KOPT-K1 (cell line): Measurements from ENCODE around the gene RTRAF.

Experiments used
- H3K27ac ChIP-seq: fragments of 200-600 bp; sonication (generic); 2 replicates; pipeline ENCODE4 v1.5.1; 2016; ENCODE audit warnings: antibody characterized with exemption, mild to moderate bottlenecking, low read depth, low read length; ENCODE audit not compliant: poor library complexity, severe bottlenecking
- H3K36me3 ChIP-seq: fragments of 200-600 bp; sonication (generic); 2 replicates; pipeline ENCODE4 v1.5.1; 2017; ENCODE audit warnings: antibody characterized with exemption, mild to moderate bottlenecking, low read length, moderate library complexity; ENCODE audit not compliant: insufficient read depth
- H3K9me3 ChIP-seq: fragments of 200-600 bp; sonication (generic); 2 replicates; pipeline ENCODE4 v1.5.1; 2017; ENCODE audit warnings: antibody characterized with exemption, low read length, mild to moderate bottlenecking; ENCODE audit not compliant: insufficient read depth, poor library complexity, severe bottlenecking

Gene RTRAF

DNA sequence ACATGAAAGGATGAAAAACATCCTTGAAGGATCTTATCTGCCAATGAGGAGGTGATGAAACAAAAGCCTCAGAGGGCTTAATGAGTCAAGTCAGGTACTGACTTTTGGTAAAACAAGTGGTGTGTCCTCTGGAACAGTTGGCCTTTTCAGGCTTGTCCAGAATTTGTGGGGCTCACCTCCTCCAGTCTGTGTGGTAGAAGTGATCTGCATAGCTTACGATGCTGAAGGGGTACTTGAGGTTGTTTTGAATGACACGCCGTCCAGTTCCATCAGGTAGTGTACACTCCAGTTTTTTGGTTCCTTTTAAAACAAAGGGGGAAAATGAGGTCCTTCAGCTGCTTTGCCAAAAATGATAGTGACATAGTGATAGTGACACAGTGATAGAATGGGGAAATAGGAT lies 17.0 kb downstream of the RTRAF start:
- peaks cover 100% of the 10 kb centered on the region for H3K36me3 ChIP-seq
- no peaks in the 10 kb centered on the region for H3K9me3 ChIP-seq
- H3K27ac ChIP-seq, result no peak overlapping the region

DNA sequence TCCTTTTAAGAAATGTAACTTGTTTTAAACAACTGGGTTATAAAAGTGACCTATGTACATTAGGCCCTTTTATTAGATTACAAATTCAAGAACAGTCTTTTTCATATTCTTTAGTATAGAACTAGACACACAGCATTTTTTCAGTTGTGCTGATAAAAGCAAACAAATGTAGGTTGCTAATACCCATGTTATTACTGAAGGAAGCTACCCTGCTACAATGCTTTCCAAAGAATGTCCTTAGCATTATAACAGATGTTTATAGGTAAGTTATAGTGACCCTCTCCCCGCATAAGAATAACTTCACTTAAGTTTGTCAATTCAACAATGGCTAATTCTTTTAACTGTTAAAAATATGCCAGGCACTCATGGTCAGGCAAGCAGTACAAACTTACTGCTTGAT lies 17.9 kb downstream of the RTRAF start:
- peaks cover 100% of the 10 kb centered on the region for H3K36me3 ChIP-seq
- no peaks in the 10 kb centered on the region for H3K9me3 ChIP-seq
- H3K27ac ChIP-seq, result no peak overlapping the region

- peaks cover 98% of the 10 kb centered on the region for H3K36me3 ChIP-seq
Measured at GRCh38 chr14:52007637-52008036, 18.3 kb downstream of the RTRAF start.

GRCh38 chr14:52008136-52008535 lies 18.8 kb downstream of the RTRAF start:
- Histone ChIP-seq H3K36me3 (peaks cover 98% of the 10 kb centered on the region), H3K9me3 (no peaks in the 10 kb centered on the region), H3K27ac (no peak overlapping the region)

More at GRCh38 chr14:52007637-52008036, 18.3 kb downstream of the RTRAF start:
- no peak overlapping the region for H3K27ac ChIP-seq
- H3K9me3 ChIP-seq, result no peaks in the 10 kb centered on the region

- no peak overlapping the region for H3K27ac ChIP-seq
- no peaks in the 10 kb centered on the region for H3K9me3 ChIP-seq
- H3K36me3 ChIP-seq, result peaks cover 91% of the 10 kb centered on the region
Measured at GRCh38 chr14:52010173-52010693, 20.9 kb downstream of the RTRAF start.

GRCh38 chr14:52011523-52011922 lies 22.2 kb downstream of the RTRAF start:
- Histone ChIP-seq H3K27ac (no peak overlapping the region), H3K36me3 (peaks cover 78% of the 10 kb centered on the region), H3K9me3 (no peaks in the 10 kb centered on the region)

GRCh38 chr14:52012635-52013034 lies 23.3 kb downstream of the RTRAF start:
- H3K9me3 ChIP-seq, result no peaks in the 10 kb centered on the region
- H3K36me3 ChIP-seq, result peaks cover 67% of the 10 kb centered on the region
- no peak overlapping the region for H3K27ac ChIP-seq

DNA sequence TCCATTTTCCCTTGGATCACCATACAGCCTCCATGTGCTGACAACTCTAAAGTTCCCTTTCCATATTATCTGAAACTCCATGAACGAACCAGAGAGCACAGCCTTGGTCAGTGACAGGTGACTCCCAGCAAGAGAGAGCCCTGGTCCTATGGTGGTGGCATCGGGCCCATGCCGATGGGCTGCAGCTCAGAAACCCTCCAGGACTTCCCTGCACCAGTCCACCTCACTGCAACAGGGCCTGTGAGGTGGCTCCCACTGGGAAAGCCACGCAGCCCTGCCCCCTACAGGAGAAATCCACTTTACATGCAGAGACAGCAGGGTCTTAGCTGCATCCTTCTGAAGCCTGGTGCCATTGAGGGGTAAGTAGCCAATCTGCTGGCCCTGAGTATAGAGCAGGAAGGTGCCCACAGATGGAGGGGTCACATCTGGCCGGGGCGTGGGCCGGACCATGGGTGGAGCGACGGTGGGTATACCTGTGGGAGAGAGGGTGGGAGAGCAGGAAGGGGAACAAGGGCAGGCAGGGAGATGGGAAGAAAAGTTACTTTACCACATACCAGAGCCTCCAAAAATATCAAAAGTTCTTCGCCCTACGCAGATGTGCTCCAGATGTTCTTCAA lies 24.7 kb downstream of the RTRAF start:
- Histone ChIP-seq H3K27ac (no peak overlapping the region), H3K9me3 (no peaks in the 10 kb centered on the region), H3K36me3 (peaks cover 53% of the 10 kb centered on the region)

- peak overlapping the region; percentile 29 for H3K27ac ChIP-seq
- peaks cover 46% of the 10 kb centered on the region for H3K36me3 ChIP-seq
- no peaks in the 10 kb centered on the region for H3K9me3 ChIP-seq
Measured at GRCh38 chr14:52014601-52015267, 25.4 kb downstream of the RTRAF start.

- Histone ChIP-seq H3K36me3 (peaks cover 38% of the 10 kb centered on the region), H3K27ac (peak overlapping the region; percentile 29), H3K9me3 (no peaks in the 10 kb centered on the region)
Measured at GRCh38 chr14:52015411-52016030, 26.2 kb downstream of the RTRAF start.

DNA sequence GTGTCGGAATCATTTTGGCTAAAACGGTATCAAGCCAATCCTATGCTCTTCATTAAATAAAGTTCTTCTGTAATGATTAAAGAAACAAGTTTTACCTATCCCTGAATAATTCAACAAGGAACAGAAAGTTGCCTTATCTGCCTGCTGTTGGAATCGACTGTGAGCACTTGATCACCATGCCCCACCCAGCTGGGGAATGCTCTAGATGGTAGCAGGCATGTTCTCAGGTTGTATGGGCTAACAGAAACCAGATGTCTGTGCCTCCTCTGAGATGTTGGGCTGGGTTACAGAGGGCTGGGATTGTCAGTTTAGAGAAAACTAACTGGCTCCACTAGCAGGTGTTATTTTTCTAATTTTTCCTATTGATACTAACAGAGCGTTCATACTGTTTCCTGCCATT lies 28.9 kb downstream of the RTRAF start:
- Histone ChIP-seq H3K9me3 (no peaks in the 10 kb centered on the region), H3K36me3 (peaks cover 13% of the 10 kb centered on the region; the same call in 1 of the 2 replicates), H3K27ac (no peak overlapping the region)

DNA sequence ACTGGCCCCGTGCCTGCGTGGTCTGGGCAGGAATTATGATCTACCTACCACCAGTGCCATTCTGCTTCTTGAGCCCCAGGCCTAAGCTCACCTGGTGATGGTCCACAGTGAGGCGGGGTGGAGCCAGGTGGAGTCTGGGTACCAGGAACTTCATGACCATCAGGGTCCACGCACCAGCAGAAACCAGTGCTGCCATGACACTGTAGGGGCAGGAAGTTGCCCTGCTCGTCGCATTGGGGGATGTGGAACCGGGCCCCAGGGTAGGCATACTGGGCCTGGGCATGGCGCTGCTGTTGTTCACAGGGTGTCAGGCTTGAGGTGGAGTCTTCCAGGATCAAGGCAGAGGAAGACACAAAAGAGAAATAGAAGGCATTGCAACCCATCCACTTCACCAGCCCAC lies 29.6 kb downstream of the RTRAF start:
- Histone ChIP-seq H3K9me3 (peaks cover 1% of the 10 kb centered on the region), H3K36me3 (peaks cover 5% of the 10 kb centered on the region; the same call in 1 of the 2 replicates), H3K27ac (no peak overlapping the region)

GRCh38 chr14:52020161-52020714 lies 30.9 kb downstream of the RTRAF start:
- Histone ChIP-seq H3K9me3 (peaks cover 6% of the 10 kb centered on the region), H3K36me3 (no peaks in the 10 kb centered on the region; the same call in 1 of the 2 replicates), H3K27ac (peak overlapping the region; percentile 69)

DNA sequence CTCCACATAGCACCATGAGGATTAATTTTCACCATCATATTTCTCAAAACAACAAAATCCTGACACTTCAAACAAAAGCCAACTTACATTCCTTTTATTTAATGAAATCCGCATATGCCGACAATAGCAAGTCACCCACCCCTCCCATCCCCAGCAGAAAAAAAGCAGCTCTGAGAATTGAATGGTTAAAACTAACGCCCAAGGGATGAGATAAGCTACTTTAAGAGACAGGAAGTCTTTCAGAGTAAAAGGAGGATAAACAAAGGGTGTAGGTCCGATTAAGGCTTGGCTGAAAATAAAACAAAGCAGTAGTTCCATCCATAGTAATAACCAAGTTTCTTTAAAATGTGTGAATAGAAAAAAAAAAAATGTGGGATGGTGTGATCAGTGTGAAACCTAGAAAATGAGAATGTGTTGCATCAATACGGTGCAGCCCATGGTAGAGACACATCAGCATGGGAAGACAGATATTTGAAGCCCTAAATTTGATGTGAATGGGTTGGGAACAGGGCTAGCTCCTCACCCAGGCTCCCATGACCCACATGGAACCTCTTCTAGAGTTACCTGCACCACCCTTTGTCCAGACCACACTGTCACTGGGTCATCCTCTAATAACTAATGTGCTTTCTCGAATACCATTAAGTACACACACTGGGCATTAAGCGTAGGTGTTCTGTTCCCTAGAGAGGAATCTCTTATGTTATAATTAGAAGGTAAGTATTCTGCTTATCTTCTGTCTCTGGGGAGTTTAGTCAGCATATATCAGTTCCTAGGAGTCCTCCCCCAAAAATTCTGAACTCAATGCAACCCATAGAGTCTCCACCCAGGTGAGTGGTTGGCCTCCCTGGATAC lies 31.7 kb downstream of the RTRAF start:
- Histone ChIP-seq H3K27ac (peak overlapping the region; percentile 69), H3K36me3 (no peaks in the 10 kb centered on the region; the same call in 1 of the 2 replicates), H3K9me3 (peaks cover 6% of the 10 kb centered on the region)
